ENCODE data around the gene OPRM1.
"Not testable (repeated sequence)": the region's sequence is repeated elsewhere in the genome, so short reads cannot be mapped to it uniquely, and the experiment has no call there.

Gene OPRM1

DNA sequence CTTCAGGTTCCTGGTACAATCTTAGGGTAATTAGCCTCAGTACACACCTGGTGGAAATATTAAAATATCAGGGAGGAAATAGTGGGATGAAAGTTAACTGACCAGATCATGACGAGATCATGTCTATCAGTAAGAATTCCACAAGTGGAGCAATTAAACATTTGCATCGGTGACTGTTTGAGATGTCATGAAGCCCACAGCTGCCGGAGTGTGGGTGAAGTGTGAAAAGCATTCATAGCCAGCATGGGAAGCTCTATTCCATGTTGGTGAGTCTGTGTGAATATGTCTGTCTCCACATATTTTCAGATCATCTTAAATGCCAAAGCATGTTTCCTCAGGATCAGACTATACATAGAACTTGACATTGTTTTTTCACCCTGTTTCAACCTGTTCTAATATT is 174.7 kb downstream of the OPRM1 start:
- DNase-seq = no peak

DNA sequence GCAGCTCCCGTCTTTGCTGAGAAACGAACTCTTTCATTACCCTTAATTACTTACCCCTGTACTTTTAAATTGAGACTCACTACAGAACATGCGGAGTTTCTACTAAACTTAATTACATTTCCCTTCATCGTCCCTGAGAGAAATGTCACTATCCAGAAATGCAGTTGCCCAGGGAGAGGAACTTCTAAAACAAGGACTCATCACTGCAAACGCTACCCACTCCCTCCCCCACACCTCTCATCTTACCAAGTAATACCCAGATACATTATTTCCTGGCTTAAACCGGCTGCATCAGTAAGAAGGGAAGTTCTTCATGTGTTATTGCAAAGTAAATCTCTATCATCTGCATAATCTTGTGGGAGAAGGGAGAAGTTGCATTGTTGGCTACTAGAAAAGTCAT is 179.3 kb downstream of the OPRM1 start:
- DNase-seq = no peak

DNA sequence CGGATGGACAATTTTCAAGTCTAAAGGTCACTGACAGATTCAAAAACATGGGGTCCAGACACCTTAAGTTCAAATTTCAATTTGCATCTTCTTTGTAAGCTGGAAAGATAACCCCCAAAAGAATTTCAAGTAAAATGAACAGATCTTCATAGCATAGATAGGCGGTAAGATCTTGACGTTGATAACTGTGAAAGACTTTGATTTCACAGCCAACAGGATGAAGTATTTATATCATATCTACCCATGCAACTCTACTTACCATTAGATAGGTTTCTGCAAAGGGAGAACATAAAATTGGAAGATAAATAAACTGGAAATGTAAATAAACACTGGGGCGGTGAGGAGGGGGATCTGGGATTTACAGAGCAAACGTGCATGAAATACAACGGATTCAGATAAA is 179.7 kb downstream of the OPRM1 start:
- DNase-seq = no peak

DNA sequence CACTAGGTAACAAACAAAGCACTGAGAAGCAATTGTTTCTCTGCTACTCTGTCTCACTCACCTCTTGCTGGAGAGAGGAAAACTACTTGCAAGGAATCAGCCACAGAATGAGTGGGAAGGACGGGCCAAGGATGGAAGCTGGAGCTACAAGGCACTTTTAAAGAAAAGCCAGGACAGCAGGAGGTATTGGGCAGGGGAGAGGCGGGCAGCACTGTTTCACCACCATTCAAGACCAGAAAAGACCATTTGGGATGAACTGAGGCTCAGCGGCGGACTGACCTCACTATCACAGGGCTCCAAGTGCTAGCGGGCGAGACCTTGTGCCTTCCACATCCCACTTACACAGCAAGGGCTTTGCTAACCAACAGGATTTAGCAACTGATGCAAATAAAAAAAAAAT is 180.2 kb downstream of the OPRM1 start:
- no peak for DNase-seq

DNA sequence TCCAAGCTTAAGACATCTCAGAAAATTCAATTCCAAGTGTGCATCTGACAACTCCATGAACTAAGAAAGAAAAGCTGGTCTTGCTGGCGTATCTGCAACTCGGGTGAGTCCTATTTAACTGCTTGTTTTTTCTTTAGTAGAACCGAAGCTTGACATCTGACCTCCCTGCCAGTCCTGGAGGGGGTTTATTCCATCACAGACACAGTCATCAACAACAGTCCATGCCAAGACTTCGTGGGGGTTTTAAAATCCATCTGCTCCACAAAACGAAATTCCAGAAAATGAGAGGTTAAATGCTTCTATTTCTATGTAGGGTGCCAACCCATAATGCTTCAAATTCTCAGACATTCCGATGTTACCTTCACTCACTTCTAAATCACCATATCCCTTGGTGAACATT is 183.7 kb downstream of the OPRM1 start:
- no peak for DNase-seq

GRCh38 chr6:154223296-154223695 is 184.3 kb downstream of the OPRM1 start:
- DNase-seq = no peak

DNA sequence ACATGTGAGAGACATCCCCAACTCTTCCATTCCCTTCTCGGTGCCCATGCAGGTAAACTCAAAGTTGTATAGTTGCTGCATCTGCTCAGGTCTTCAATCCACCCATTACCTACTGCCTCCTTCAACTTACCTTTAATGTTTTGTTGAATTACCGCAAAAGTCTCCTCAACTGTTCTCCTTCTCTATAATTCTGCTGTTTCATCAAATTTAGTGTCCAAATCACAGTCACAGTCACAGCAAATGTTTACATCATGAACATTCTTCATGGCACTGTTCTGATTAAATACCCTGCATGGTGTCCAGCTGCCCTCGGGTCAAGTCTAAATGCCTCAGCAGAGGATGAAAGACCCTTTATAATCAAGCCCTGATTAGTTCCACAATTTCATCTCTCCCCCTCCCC is 187.4 kb downstream of the OPRM1 start:
- DNase-seq = no peak

DNA sequence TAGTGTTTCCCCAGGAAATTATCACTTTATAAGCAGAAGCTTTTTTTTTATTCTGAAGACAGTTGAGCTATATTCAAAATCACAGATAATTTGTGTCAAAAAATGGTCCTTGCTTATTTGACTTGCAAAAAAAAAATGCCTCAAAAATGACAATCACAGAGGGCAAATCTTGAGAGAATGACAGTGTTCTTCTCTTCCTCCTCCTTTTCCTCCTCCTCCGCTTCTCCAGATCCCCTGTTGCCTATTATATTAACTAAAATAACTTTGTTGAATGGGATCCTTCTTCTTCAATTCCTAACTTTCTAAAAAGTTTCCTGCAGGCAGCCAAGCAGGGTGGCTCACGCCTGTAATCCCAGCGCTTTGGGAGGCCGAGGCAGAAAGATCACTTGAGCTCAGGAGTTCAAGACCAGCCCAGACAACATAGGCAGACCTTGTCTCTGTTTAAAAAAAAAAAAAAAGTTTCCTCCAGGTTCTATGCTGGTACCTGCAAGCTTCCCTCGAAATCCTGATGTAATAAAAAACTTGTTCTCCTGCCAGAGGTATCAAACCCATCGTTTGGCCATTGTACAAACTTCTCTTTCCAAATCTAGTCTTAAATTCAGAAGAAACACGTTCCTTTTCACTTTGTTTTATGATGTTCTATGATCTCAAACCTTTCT is 189.0 kb downstream of the OPRM1 start:
- DNase-seq = no peak

DNA sequence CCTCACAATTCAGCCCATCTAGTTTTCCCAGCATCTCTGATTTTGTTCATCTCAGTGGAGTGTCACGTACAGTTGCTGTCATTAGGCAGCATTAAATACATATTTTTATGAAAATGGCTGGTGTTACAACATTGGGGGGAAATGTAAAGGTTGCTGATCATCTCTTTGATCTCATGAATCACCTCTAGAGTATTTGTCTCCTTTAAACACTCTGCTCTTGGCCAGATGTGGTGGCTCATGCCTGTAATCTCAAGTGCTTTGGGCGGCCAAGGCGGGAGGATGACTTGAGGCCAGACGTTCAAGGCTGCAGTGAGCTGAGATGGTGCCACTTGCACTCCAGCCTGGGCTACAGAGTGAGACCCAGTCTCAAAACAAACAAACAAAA is 189.5 kb downstream of the OPRM1 start:
- no peak for DNase-seq

- DNase-seq = no peak
These were observed 190.7 kb downstream of the OPRM1 start for GRCh38 chr6:154229786-154230185.

GRCh38 chr6:154230393-154230792 is 191.4 kb downstream of the OPRM1 start:
- no peak for DNase-seq

- no peak for DNase-seq
These were observed 192.0 kb downstream of the OPRM1 start for GRCh38 chr6:154230910-154231595.

DNA sequence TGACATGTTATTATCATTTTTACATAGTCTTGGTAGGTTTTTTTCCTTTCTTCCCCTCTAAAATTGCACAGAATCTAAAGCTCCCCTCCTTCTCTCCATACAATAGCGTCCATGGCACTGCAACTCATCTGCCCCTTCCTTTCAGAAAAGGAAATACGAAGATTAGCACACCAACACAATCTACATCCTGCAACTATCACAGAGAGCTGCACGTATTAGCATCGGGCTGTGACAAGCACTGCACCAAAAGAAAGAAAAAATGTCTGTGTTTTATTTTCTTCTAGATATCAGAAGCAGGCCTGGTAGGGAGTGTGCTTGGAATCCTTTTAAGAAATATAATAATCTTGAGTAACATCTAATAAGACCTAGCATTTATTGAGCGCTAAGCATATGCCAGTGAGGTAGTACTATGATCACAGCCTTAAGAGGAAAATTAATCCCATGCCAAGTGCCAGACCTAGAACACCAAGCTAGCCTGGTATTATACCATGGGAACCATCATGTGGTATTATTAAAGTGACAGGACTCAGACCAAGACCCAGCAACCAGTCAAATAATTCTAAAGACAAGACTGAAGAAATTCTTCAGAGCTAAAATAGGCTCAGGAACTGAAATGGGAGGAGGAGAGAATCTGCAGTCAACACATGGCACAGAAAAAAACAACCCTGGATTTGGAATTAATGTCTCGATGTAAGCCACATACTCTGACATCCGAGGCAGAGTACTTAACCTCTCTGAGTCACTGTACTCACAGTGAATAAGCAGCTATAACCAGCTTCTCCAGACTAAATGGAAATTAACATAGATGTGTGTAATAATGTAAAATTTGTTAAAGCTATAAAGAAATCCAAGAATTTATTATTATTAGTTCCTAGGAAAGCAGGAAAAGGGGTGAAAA is 193.2 kb downstream of the OPRM1 start:
- no peak for DNase-seq

- no peak for DNase-seq
These were observed 194.3 kb downstream of the OPRM1 start for GRCh38 chr6:154233383-154233782.

GRCh38 chr6:154234019-154234772 is 195.2 kb downstream of the OPRM1 start:
- DNase-seq = no peak

DNA sequence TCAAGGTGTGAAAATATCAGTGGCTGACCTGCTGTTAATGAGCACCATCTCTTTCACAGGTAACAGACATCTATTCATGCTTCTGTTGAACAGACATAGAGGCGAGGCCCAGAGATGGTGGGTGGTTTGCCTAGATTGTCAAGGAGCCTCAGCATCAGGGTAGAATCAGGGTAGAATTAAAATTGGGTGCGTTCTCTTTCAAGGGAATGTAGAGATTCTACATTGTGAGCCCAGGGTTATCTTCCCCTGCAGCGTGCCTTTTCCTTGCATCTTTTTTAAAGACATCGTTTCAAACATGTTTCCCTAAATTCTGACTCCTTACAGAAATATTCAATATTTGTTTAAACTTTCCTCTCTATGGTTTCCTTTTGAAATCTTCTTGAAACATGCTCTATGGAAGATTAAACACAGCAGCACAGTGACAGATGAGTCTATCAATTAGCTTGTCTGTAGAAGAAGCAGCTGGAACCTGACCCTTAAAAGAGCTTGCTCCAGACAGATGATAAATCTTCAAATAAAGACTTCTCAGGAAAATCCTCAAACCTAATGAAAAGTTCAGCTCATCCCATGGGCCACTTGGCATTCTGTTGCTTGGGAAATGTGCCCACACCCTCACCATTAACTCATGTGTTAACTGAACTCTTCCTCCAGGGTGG is 197.7 kb downstream of the OPRM1 start:
- DNase-seq = no peak

GRCh38 chr6:154238831-154239230 is 199.8 kb downstream of the OPRM1 start:
- DNase-seq = no peak

- no peak for DNase-seq
These were observed 200.4 kb downstream of the OPRM1 start for GRCh38 chr6:154239392-154239791.

GRCh38 chr6:154241061-154241460 is 202.0 kb downstream of the OPRM1 start:
- DNase-seq = not testable (repeated sequence)

- no peak for DNase-seq
These were observed 202.5 kb downstream of the OPRM1 start for GRCh38 chr6:154241581-154241980.

- no peak for DNase-seq
These were observed 203.7 kb downstream of the OPRM1 start for GRCh38 chr6:154242617-154243357.
